Measurements from ENCODE around the gene REV1.
A peak's percentile ranks its signal among the peaks of the same experiment; 100 is the strongest.

Gene REV1

DNA sequence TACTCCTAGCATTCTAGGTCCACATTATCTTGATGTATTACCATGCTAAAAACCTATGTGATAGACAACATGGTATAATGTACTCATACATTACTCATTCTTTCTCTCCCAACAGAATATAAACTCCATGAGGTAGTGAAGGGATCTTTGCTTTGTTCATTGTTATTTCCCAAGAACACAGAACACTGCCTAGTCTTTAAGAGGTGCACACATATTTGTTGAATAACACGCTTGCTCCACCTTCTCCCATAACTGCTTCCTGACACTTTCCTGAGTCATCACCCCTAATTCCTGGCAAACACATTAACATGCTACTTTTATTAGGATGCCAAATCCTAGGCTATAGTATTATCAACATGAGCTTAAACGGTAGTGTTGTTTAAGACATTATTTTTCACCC is 41.3 kb downstream of the REV1 start:
- DNase-seq (ENCODE audit: low spot score) = peak; percentile 11

DNA sequence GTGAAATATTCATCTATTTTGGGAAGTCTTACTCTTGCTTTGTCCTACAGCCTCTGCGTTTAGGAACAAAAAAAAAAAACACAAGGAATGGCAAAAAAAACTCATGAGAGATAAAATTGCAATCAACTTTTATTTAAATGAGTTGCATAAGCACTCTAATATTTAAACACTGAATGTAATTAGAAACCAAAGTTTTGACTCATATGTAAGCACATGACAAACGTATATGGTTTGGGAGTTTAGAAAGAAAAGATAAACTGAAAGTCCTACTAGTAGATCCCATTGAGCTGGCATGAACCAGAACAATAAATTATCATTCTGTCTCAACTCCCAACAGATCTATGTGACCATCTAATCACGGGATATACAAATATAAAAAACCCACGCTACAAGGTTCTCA is 44.8 kb downstream of the REV1 start:
- DNase-seq (ENCODE audit: low spot score) = no peak

DNA sequence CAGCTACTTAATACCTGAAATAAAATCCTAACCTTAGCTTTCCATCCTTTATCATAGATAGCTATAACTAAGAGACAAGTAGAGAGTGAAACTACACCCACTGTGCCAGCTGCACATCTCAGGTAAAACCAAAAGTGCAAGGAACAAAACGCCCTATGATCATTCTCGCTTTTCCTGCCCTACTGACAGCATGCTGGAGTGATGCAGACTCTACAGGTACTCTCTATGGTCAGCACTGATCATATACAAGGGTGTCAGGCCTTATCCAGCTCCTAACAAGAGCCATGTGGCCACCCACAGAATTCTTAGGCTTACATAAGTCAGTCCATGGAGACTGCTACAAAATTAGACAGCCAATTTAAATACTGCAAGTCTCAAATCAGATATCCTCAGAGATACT is 45.6 kb downstream of the REV1 start:
- DNase-seq (ENCODE audit: low spot score) = no peak

DNA sequence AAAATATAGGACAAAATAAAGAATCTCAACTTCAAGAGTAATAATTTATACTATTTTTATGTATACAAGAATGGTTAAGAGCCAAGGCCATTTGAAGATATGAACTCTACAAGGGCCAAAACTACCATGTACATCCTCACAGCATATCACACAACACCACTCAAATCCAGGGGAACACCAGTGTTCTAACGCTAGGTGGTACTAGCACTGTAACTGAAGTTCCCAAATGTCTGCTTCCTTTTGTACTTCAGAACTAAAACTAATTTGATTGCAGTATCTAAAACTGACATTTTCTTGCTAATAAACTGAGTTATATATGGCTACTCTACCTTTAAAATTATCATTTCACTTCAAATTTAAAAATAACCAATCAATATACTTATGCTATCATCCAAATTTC is 47.0 kb downstream of the REV1 start:
- no peak for DNase-seq (ENCODE audit: low spot score)

DNA sequence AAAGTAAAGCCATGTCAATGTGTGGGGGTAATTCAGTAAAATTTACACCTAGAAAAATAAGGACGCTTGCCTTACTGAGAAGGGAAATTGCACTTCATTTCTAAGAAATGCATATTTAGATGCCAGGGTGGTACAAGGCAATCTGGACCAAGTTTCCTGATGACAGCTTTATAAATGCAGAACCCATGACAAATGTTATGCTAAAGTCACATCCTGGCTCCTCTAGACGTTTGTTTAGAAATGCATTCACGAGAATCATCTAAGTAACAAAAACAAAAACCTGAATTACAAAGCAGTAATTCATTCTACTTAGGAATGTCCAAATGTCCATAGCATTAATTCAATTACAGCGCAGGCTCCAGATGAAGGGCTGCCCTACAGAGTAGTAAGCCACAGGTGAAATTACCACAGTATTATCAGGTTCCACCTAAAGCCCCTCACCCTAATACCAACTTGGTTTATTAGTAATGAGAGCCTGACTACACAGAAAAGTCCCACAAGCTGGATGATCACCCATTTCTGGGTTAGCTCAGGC is 49.8 kb downstream of the REV1 start:
- DNase-seq (ENCODE audit: low spot score) = no peak

DNA sequence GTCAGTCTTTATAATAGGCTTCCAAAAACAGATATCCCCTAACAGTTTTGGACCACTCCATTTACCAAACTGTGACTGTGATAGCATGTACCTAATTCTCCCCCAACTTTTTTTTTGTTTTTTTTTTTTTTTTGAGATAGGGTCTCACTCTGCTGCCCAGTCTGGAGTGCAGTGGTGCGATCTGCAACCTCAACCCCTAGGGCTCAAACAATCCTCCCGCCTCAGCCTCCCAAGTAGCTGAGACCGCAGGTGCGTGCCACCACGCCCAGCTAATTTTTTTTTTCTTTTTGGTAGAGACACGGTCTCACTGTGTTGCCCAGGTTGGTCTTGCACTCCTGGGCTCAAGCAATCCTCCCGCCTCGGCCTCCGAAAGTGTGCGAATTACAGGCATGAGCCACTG is 52.9 kb downstream of the REV1 start:
- DNase-seq (ENCODE audit: low spot score) = no peak

DNA sequence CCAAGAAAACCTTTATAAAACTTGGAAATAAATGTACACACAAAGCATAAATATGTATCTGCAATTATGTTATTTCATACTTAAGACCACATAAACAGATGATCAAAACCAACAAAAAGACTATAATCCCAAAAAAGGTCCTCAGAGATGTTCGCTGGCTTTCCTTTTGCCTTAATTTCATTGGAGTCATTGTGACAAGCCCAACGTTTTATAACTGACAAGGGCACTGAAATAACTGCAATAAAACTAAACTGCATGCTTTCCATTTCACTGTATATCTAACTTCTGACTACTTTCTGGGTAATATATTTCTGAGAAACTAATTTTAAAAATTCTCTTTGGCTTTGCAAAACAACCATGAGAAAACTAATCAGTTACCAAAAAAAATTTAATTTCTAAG is 56.5 kb downstream of the REV1 start:
- DNase-seq (ENCODE audit: low spot score) = no peak

DNA sequence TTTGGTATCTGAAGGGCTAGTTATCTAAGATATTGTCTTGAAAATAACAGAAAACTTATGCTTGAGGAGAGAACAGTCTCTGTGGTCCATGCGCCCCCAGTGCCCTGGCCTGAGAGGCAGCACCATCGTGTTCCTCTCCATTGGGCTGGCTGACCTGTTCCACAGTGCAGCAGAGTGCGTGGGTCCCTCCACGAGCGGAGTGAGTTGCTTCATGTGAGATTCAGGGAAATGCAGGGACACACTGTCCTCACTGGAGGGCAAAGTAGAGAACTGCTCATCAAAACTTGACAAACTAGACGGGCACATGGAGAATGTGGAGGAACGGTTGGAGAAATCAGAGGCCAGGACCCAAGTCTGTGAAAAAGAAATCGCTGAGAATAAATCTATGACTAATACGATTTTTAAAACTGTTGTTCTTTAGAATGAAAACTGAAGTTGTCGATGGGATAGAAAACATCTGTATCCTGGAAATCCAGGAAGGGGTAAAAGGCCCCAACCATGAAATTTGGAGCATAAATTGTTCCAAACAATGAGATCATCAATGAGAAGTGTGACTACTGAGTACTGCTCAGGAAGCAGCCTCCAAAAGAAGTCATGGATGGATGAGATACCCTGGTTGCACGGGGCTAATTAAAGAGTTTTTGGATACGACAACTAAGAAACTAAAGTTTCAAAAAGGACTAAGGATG is 58.1 kb downstream of the REV1 start:
- no peak for DNase-seq (ENCODE audit: low spot score)

DNA sequence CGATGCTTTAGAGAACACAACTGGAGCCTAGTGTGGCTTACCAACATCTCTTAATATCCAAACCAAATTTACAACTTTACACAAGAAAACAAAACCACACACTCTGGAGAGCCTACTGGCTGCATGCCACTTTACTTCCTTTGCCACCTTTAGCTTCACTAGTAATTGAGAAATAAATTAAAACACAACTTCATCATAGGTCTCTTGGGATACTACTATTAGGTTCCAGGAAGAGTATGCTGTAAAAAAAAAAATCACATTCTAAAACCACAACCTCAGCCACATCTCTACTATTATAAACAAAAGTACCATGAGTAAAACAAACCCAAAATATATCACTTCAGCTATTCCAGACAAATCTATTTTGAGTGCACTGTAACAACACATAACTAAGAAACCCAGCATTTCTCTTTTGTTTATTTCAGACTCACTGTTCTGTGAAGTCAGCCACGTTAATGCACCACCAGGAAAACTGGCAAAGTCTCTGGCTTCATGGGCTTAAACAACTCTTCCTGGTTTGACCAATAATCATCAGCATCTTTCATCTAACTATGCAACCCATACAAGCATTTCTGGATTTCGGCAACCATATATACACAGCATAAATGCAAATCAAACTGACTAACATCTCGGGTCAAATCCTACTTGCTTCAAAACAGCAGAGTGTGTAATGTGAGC is 59.1 kb downstream of the REV1 start:
- peak; percentile 23 for DNase-seq (ENCODE audit: low spot score)

DNA sequence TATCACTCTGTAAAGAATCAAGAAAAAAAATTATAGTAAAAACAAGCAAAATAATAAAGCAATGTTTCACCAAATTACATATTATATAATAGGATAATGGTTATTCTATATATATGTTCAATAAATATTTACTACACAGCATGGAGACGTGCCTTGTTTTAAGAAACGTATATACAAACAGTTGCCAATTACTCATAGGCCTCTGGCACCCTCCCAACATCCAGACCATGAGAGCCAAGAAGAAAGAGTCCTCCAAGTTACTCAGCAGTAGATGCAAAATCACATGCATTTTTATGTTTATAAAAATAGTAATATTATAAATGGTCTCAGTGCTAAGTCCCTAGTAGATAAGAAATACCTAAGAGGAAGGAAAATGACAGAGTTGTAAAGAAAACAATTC is 64.8 kb downstream of the REV1 start:
- DNase-seq (ENCODE audit: low spot score) = no peak

DNA sequence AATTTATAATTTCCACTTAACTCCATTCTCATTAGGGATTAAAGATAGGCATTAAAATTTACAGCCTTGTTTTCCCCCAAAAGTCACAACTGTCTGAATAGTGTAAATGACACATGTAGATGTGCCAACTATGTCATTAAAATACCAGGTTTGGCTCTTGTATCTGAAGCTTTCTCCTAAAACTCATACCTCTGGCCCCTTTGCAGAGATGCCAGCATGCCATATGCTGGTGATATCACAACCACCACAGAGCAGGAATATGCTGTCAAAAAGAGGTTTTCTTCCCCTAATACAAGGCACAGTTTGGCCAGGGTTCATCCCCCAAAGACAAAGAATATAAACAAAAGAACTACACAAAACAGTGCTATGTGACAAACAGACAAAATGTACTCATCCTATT is 65.4 kb downstream of the REV1 start:
- no peak for DNase-seq (ENCODE audit: low spot score)

DNA sequence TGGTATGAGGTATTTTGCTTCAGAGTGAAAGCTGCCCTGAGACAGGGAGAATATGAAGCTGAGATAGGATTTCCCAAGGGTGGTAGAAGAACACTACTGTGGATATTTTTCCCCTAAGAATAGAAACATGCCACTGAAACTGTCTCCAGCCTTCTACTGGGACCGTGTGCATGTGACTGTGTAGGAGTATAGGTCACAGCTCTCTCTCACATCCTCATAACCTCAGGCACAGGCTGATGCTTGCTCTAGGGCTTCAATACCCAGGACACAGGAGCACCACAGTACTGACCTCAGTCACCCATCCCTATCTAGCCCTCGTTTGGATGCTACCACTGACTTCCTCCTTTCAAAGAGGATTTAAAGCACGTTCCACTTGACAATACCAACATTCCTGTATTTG is 67.2 kb downstream of the REV1 start:
- DNase-seq (ENCODE audit: low spot score) = no peak

DNA sequence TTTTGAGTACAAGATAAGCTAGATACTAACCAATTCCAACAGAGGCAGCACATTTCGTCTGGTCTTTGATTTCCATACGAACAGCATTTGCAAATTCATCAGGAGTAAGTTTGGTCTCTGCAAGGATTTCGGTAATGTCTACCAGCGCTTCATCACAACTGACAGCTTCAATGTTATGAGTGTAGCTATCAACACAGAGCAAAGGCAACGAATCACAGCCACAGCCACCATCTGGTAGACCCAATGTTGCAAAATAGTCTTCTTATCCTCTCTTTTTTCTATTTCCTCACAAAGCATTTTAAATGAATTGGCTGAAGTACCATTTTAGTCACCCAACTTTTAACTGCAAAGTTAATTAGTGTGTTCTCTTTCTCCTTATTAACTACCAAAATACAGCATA is 68.3 kb downstream of the REV1 start:
- DNase-seq (ENCODE audit: low spot score) = no peak

DNA sequence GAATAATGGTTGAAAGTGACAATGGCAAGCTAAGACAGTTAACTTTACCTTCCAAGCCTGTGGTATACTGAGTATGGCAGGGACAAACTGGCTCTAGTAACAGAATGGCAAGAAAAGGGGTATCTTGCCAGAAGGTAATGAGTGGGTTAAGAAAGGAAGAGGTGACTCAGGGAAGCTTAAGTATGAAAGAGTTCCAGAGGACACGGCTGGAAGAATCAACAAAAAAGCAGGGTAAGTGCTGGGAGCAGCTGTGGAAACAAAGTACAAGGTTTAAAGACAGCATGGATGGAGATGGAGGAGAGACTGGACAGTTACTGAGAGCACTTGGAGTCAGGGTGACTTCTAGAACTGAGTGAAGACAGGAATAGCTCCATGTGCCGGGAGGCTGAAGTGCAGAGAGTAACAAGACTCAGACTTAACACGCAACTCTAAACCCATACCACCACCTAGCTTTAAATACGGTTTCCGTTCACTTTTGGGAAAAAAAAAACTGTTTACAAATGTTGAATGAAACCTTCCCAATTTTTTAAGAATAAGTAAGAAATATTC is 69.0 kb downstream of the REV1 start:
- peak; percentile 30 for DNase-seq (ENCODE audit: low spot score)

DNA sequence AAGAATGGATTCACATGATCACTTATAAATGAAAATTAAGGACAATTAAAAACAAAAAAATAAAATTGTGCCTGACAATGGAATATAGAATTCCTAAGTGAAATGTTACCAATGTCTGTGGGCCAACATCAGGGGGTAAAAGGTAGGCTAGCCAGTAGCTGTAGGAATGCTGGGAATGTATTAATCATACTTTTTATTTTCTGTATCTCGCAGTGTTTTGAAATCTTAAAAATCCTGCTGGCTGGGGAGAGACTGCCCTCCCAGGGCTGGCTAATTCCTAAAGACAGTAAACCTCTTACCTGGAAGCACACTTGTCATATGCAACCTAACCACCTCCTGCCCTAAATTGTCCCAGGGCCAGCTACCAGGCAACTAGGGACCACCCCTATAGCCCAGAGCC is 69.8 kb downstream of the REV1 start:
- peak; percentile 55 for DNase-seq (ENCODE audit: low spot score)

DNA sequence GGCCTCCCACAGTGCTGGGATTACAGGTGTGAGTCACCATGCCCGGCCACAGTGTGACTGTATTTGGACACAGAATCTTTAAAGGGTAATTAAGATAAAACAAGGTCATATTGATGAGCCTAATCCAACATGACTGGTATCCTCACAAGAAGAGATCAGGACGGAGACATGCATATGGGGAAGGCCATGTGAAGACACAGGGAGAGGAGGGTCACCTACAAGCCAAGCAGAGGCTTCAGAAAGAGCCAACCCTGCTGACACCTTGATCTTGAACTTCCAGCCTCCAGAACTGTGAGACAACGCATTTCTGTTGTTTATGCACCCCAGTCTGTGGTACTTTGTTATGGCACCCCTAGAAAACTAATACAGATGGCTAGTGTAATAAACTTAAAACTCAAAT is 72.4 kb downstream of the REV1 start:
- no peak for DNase-seq (ENCODE audit: low spot score)

DNA sequence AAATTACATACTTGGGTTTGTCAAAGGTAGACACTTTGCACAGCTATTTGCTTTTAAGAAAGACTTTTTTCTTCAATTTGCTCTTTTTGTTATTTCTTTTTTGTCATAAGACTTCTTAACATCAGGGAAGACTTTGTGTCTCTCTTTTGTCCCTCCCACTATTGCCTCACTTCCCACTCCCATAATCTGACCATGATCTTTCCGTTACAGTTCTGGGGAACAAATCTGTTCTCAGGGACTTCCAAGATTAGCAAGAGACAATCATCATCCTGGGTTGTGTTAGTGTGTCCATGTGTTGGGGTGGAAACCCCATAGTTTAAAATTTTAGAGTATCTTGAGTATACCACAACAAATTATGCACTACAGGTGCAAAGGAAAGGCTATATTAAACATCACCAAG is 75.3 kb downstream of the REV1 start:
- no peak for DNase-seq (ENCODE audit: low spot score)

DNA sequence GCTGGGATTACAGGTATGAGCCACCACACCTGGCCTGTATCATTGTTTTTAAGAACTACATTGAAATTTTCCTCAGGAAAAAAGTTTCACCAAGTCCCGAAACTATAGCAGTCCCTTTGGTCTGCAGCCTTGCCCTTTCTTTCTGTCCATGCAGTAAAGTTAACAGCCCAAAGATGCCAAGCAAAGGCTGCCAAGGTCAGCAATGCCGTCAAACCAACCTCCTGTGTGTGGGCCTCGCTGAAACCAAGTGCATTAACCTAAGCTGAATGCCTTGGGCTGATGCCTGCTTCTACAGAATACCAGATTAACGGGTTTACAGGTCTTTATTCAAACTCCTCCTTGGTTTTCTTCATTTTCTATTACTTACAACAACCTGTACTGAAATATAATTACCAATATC is 79.5 kb downstream of the REV1 start:
- no peak for DNase-seq (ENCODE audit: low spot score)

DNA sequence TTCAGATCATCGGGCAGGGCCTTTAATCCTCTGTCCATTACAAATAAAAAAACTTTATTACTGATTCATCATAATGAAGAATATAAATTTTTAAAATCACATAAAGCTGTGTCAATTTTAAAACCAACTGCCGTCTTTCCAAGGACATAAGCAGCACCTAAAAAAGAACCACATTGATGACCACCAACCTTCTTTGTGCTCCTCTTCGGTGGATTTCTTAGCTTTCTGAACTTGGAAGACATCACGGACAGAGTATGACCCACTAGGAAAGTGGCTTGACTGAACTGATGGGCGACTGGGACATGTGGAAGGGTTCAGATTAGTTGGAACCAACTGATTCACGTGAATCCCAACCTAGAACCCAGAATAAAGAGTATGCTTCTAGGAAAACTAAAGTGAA is 83.7 kb downstream of the REV1 start:
- DNase-seq (ENCODE audit: low spot score) = no peak

DNA sequence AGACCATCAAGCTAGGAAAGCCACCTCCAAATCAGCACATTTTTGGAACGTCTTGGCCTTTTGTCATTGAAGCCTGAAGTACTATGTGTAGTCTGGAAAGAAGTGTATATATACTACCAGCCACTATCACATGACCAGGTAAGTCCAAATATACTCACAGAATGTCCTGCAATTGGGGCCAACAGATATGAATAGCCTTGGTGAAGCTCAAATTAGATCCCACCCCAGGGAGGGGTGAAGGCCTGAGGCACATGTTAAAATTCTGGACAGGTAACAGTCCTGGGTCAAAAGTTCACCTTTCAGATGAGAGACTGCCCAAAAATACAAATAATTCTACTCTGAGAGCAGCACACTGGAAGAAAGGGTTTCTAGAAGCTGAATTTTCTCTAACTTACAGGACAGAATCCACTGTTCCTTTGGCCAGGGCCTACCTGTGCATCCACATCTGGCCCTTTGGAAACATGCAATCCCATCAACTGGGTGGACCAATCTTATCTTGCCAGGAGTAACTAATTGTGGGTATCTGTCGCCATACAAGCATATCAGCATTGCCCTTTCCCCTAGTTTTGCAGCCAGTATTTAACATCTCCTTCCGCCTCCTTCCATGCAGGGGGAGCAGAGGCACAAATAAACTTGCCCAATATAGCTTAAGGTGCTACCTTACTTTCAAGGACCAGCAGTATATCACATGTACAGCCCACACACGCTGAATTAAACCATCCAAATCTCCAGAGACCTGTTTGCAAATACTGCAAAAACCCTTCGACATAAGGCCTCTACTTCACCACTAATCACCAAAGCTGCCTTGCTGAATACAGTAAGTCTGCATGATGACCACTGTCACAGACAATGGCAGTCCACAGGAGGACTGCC is 84.8 kb downstream of the REV1 start:
- no peak for DNase-seq (ENCODE audit: low spot score)

DNA sequence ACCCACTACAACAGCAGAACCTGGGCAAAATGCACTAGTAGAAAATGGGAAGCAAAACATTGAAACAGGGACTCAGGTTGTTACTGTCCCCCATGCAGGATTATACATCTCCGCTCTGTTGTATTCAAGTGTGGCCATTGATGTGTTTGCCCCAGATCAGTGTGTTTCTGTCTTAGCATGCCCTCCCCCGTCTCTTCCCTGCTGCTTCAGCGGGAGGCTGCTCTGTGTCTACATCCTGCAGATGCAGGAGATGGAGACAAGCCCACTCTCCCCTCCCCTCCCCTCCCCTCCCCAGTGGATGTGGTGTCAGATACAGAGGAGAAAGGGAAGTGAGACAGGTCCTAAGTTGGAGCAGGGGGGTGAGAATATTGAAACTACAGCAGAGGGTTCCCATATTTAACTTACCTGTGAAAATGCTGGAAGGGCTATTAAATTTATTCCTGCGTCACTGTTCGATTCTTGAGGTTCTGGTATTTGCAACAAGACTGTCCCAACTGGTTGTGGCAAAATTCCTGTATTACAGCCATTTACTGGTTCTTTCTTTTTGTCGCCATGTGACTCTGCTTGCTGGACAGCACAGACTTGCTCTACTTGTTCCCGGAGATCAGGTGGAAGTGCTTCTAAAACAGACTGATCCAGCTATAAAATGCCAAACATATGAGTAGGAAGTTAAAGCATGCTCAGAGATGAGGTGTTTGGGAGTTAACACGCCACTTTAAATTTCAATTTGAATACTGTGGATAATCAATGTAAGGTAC is 85.6 kb downstream of the REV1 start:
- DNase-seq (ENCODE audit: low spot score) = no peak

DNA sequence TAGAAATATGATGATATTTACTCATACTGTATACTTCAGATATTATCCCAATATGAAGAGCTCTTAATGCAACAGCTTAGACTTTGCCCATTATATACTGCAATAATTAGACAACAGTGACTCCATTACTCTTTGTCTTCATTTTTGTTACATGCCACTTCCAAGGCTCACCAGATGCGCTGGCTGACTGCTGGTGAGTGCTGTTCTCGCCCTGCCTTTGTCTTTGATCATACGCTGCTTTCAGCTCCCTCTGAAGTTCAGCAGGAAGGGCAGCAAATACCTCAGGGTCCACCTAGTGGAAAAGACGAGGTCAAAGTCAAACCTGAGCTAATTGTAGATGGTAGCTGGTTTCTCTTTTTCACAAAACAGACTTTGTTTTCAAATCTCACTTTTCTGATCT is 86.3 kb downstream of the REV1 start:
- DNase-seq (ENCODE audit: low spot score) = no peak
